ENCODE results near the gene PCDHGB2.

GRCh38 chr5:141373673-141374317 is 14.0 kb downstream of the PCDHGB2 start, which contains the start of gene PCDHGA6:
- TF ChIP-seq, protein P1, sequence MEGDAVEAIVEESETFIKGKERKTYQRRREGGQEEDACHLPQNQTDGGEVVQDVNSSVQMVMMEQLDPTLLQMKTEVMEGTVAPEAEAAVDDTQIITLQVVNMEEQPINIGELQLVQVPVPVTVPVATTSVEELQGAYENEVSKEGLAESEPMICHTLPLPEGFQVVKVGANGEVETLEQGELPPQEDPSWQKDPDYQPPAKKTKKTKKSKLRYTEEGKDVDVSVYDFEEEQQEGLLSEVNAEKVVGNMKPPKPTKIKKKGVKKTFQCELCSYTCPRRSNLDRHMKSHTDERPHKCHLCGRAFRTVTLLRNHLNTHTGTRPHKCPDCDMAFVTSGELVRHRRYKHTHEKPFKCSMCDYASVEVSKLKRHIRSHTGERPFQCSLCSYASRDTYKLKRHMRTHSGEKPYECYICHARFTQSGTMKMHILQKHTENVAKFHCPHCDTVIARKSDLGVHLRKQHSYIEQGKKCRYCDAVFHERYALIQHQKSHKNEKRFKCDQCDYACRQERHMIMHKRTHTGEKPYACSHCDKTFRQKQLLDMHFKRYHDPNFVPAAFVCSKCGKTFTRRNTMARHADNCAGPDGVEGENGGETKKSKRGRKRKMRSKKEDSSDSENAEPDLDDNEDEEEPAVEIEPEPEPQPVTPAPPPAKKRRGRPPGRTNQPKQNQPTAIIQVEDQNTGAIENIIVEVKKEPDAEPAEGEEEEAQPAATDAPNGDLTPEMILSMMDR (IDR thresholded peaks at IDR 0.05; ENCODE audit: insufficient read depth, low read length) = no peak
- TF ChIP-seq, protein P2, sequence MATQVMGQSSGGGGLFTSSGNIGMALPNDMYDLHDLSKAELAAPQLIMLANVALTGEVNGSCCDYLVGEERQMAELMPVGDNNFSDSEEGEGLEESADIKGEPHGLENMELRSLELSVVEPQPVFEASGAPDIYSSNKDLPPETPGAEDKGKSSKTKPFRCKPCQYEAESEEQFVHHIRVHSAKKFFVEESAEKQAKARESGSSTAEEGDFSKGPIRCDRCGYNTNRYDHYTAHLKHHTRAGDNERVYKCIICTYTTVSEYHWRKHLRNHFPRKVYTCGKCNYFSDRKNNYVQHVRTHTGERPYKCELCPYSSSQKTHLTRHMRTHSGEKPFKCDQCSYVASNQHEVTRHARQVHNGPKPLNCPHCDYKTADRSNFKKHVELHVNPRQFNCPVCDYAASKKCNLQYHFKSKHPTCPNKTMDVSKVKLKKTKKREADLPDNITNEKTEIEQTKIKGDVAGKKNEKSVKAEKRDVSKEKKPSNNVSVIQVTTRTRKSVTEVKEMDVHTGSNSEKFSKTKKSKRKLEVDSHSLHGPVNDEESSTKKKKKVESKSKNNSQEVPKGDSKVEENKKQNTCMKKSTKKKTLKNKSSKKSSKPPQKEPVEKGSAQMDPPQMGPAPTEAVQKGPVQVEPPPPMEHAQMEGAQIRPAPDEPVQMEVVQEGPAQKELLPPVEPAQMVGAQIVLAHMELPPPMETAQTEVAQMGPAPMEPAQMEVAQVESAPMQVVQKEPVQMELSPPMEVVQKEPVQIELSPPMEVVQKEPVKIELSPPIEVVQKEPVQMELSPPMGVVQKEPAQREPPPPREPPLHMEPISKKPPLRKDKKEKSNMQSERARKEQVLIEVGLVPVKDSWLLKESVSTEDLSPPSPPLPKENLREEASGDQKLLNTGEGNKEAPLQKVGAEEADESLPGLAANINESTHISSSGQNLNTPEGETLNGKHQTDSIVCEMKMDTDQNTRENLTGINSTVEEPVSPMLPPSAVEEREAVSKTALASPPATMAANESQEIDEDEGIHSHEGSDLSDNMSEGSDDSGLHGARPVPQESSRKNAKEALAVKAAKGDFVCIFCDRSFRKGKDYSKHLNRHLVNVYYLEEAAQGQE (IDR thresholded peaks at IDR 0.05; ENCODE audit: insufficient replicate concordance, low read depth) = no peak

Data from HL-60 (cell line).